ENCODE measurements around the gene TKT.

GRCh38 chr3:53260286-53260785 lies 4.5 kb upstream of the TKT start:
- TF ChIP-seq RAD21 (IDR thresholded peaks at IDR 0.05; ENCODE audit: low read length) (no peak), CEBPB (IDR thresholded peaks at IDR 0.05; ENCODE audit: low read depth, low read length) (no peak), CTCF (conservative IDR thresholded peaks at IDR 0.05; ENCODE audit: low read depth, low read length) (no peak), MAFK (IDR thresholded peaks at IDR 0.05; ENCODE audit: low read depth, low read length) (no peak), POLR2A (IDR thresholded peaks at IDR 0.05; ENCODE audit: low read depth, low read length) (no peak), MAZ (IDR thresholded peaks at IDR 0.05; ENCODE audit: borderline replicate concordance, low read depth, low read length) (no peak), NFE2L2 (IDR thresholded peaks at IDR 0.05; ENCODE audit: low read depth, low read length) (no peak), SMC3 (IDR thresholded peaks at IDR 0.05; ENCODE audit: low read depth, low read length) (no peak), RCOR1 (IDR thresholded peaks at IDR 0.05; ENCODE audit: insufficient replicate concordance, low read length) (no peak), USF2 (IDR thresholded peaks at IDR 0.05; ENCODE audit: low read depth, low read length) (no peak), MXI1 (IDR thresholded peaks at IDR 0.05; ENCODE audit: borderline replicate concordance, low read depth, low read length) (no peak), FOS (IDR thresholded peaks at IDR 0.05; ENCODE audit: low read depth, low read length) (no peak), ELK1 (IDR thresholded peaks at IDR 0.05; ENCODE audit: borderline replicate concordance, low read depth, low read length) (no peak)

Data from IMR-90 (cell line).